GM19035 (cell line): Measurements from ENCODE around the gene KIAA0930.
A peak's percentile ranks its signal among the peaks of the same experiment; 100 is the strongest.
"Not testable (repeated sequence)": the region's sequence is repeated elsewhere in the genome, so short reads cannot be mapped to it uniquely, and the experiment has no call there.

Experiments
- ATAC-seq: cut with Tn5 transposase; IDR thresholded peaks from one replicate; pipeline ENCODE4 v1.9.1; 2021; ENCODE audit not compliant: unreplicated experiment

Gene KIAA0930

GRCh38 chr22:45240810-45241631, at the start of gene KIAA0930:
TSS of gene KIAA0930 (minus strand) at chr22:45240894. CDS start at chr22:45240703, 191 bp downstream.
- ATAC-seq, result peak; percentile 54

- no peak for ATAC-seq
Measured at GRCh38 chr22:45286854-45287551, 46.3 kb upstream of the KIAA0930 start.

GRCh38 chr22:45285263-45286058, 44.8 kb upstream of the KIAA0930 start:
- no peak for ATAC-seq

- no peak for ATAC-seq
Measured at GRCh38 chr22:45284705-45285262, 44.1 kb upstream of the KIAA0930 start, which contains the start of gene UPK3A. TSS of gene UPK3A (plus strand) at chr22:45284949. CDS start at chr22:45285014, 65 bp downstream.

- ATAC-seq, result no peak
Measured at GRCh38 chr22:45281010-45281409, 40.3 kb upstream of the KIAA0930 start.

GRCh38 chr22:45280587-45280980, 39.9 kb upstream of the KIAA0930 start:
- no peak for ATAC-seq

GRCh38 chr22:45278125-45278524, 37.4 kb upstream of the KIAA0930 start:
- no peak for ATAC-seq

GRCh38 chr22:45277720-45278119, 37.0 kb upstream of the KIAA0930 start:
- ATAC-seq, result not testable (repeated sequence)

GRCh38 chr22:45276507-45277105, 35.9 kb upstream of the KIAA0930 start:
- no peak for ATAC-seq

- no peak for ATAC-seq
Measured at GRCh38 chr22:45273452-45274075, 32.9 kb upstream of the KIAA0930 start.

- ATAC-seq, result no peak
Measured at GRCh38 chr22:45272498-45272897, 31.8 kb upstream of the KIAA0930 start.

GRCh38 chr22:45271667-45272201, 31.0 kb upstream of the KIAA0930 start:
- ATAC-seq, result no peak

GRCh38 chr22:45270095-45271020, 29.7 kb upstream of the KIAA0930 start:
- no peak for ATAC-seq

- ATAC-seq, result peak; percentile 73
Measured at GRCh38 chr22:45268958-45269844, 28.5 kb upstream of the KIAA0930 start.

GRCh38 chr22:45268167-45268957, 27.7 kb upstream of the KIAA0930 start:
- peak; percentile 14 for ATAC-seq

- ATAC-seq, result no peak
Measured at GRCh38 chr22:45265535-45265934, 24.8 kb upstream of the KIAA0930 start.
